GM19351 (cell line): ENCODE data around the gene SLC25A27.
"Not testable (repeated sequence)": the region's sequence is repeated elsewhere in the genome, so short reads cannot be mapped to it uniquely, and the experiment has no call there.

Experiments
- ATAC-seq: cut with Tn5 transposase; IDR thresholded peaks from one replicate; pipeline ENCODE4 v1.9.1; 2021; ENCODE audit warnings: mild to moderate bottlenecking, moderate library complexity; ENCODE audit not compliant: unreplicated experiment

SLC25A27 gene, protein sequence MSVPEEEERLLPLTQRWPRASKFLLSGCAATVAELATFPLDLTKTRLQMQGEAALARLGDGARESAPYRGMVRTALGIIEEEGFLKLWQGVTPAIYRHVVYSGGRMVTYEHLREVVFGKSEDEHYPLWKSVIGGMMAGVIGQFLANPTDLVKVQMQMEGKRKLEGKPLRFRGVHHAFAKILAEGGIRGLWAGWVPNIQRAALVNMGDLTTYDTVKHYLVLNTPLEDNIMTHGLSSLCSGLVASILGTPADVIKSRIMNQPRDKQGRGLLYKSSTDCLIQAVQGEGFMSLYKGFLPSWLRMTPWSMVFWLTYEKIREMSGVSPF

DNA sequence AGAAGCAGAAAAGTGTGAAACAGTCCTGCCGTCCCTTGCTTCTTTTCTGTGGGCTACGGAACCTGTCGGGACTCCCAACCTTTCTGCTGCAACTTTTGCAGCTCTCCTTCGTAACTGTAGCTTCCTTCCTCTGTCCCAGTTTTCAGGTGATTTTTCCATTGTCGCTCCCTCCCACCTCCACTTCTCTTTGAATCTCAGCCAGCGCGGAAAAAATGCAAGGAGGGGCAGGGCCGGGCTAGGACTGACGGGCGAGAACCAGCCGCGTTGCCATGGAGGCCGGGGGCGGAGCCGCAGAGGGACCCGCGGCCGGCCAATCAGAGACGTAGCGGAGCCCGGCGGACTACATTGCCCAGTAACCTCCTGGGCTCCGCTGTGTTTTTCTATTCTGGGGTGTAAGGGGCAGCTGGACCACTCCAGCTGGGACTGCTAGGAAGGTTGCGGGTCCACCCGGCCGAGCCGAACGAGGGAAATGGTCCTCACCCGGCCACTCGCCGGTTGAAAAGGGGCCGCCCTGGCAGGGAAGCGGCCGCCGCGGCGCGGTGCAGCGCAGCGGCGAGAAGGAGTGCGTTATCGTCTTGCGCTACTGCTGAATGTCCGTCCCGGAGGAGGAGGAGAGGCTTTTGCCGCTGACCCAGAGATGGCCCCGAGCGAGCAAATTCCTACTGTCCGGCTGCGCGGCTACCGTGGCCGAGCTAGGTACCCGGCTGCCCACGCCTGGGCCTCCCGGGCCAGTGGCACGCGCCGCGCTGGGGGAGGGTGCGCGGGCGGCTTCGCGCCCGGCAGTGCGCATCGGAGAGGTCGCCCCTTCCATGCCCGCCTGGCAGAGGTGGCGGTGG lies at the start of gene SLC25A27, which contains the start of gene CYP39A1:
Gene SLC25A27 (plus strand): TSS at position 373 of the 836 bp plus-strand sequence. CDS start 218 bp downstream, at position 591.
Gene CYP39A1 (minus strand): TSS at position 216 of the 836 bp plus-strand sequence. CDS start 236 bp downstream, outside the sequence.
- peak; percentile 100 for ATAC-seq

DNA sequence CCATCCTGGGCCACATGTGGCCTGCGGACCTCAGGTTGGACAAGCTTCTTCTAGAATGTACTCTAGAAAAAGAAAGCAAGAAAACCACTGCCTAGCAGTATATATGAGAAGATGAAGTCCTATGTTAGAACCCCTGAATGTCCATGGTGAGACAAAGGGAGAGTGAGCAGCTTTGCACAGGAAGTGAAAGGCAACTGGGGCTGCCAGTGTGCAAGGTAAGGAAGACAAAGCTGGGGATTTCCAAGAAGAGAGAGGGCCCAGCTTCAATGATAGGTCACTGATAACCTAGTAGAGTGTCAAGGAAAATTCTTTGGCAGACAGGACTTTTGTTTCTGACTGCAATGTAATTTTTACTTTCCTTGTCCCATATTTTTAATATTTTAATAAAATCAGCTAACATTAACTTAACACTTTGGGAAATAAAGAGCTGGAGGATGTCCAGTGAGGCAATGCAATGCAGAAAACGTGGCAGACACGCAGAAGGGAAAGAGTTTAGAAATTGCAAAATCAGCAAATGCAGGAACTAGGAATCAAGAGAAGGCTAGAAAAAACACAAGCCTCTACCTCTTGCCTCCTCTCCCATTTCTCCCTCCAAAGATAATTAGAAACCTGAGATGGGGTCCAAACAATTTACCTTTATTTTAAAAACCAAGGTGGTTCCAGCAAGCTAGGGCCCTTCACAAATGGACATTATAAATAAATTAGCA lies 47.5 kb upstream of the SLC25A27 start:
- peak; percentile 84 for ATAC-seq

DNA sequence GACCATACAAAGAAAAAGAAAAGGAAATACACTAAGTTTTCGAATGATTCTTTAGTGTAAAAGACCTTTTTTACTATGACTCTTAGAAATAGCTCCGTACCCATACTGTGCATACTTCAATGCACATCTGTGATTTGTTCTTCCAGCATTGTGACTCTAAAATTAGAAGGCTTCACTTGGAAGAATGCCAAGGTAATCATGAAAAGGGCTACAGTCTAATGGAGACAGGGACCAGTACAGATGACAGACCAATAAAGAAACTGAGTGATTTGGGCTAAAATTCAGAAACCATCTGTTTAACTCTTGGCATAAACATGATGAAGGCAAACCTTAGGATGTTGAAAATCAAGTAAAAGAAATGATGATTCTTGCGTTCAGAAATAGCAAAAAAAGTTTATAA lies 46.4 kb upstream of the SLC25A27 start:
- ATAC-seq: no peak

DNA sequence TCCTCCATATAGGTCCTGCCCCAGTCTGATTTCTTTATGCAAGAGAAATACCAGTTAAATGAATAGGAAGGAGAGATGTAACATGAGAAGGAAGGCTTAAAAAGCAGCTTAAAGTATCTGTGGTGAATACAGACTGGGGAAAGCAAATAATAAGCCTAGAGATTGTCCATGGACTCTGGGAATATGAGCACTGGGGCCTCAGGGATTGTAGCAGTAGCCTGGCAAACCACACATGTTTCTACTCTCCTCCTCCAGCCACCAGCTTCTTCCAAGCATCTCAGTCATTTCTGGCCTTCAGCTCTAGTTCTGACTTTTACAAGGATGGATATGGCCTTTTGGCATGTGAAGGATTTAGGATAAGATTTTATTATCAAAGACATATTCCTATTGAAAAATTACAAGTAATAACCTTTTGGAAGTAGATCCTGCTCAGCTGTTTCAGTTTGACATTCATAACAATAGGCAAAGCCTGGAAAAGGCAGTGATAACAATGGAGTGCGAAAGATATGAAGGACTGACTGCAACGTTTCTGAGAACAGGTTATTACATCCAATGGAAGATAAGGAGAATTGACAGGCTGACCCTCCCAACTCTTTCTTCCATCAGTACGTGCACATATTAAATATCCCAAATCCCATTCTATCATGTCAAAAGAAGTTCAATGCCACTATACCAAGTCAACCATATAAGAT lies 41.8 kb upstream of the SLC25A27 start:
- no peak for ATAC-seq

DNA sequence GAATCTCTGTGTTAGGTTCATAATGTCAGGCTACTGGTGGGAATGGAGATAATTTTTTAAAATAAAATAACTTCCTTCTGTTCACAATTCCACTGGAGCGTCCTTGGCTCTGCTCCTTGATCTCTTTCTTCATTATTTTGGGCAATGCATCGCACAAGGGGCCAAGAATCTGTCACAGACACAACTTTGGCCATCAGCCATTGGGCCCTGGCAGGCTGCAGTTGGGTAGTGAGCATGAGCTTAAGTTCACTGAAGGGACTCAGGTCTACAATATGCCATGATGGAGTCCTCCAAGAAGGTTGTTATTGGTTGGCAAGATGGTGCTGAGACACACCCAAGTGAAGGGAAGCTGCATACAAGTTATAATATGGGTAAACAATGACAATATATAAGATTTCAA lies 40.1 kb upstream of the SLC25A27 start:
- no peak for ATAC-seq

DNA sequence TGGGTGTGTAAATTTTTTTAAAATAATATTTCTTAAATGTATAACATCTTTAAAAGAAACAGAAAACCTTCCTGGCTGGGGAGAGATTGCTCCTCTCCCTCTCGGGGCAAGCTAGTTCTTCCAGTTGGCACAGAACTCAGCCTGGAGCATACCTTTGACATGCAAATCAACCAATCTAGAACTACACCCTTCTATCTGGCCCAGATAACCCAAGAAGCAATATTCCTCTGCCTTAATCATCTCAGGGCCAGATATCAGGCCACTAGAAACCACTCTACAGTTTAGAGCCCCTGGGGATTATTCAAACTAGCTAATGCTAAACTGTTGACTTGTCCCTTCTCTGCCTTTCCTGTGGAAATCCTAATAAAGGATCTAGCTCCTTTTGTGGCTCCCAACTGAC lies 34.0 kb upstream of the SLC25A27 start:
- no peak for ATAC-seq

DNA sequence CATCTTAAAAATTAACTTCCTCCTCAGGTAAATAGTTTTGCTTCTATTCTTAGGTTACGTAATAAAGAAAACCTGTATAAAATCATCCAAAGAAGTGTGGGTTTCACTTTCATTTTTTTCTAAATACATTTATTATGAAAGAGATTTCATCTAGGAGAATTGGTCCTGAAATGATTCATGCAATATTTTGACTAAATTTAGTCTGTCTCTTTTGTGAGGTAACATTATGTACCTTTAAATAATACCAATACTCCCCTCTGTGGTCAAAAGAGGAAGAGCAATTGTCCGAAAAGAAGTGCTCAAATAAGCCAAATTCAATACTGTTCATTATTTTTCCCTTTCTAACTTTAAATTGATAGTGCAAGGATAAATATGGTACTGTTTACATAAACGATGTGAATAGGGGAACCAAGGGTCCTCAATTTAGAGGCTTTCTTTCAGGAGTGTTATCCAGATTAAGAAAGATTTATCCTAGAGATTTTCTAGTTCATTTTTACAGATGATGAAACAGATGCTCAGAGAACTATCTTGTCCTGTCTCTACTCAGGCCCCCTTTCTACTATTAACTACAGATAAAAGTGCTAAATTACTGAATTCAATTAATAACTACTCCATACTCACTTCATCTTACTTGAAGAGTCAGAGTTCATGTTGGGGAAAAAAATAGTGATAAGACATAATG lies 26.4 kb upstream of the SLC25A27 start:
- ATAC-seq: peak; percentile 90

DNA sequence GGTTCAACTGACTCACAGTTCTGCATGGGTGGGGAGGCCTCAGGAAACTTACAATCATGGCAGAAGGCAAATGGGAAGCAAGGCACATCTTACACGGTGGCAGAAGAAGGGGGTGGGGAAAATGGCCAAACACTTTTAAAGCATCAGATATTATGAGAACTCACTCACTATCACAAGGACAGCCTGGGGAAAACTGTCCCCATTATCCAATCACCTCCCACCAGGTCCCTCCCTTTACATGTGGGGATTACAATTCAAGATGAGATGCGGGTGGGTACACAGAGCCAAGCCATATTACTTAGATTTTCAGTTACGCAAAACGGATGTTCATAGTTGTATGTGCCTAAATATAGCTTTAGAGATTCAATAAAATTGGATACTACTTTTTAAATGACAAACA lies 25.8 kb upstream of the SLC25A27 start:
- ATAC-seq: no peak

DNA sequence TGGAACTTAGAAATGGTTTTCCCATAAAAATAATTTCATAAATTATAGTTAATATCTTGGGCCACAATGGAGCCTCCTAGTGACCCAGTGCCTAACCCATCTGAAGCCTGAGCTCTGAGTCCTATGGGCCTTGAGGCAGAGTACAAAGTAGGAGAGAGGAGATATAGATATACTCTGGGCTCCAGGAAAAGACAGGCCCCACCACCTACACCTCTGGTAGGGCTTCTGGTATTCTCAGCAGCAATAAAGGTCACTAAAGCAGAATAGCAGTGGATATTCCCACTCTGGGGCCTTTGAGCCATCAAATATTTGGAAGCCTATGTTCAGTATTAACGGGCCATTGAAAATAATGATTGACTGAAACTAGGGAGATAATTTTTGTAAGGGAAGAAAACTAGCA lies 24.3 kb upstream of the SLC25A27 start:
- ATAC-seq: no peak

DNA sequence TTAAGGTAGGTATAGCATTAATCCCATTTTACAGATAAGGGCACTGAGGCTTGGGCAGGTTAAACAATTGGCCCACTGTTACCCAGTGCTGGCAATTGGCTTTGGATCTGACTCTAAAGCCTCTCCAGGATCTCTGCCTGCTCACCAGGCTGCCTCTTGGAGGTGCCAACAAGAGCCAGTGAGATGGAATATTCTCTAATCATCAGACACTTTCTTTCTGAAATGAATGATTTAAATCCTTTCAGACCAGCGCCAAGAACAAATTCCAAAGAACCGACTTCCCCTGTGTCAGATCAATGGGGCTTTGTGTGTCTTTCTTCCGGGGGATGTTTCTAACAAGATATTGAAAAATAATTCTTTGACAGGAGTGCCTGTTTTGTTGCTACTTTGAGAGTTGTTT lies 23.8 kb upstream of the SLC25A27 start:
- ATAC-seq: no peak

DNA sequence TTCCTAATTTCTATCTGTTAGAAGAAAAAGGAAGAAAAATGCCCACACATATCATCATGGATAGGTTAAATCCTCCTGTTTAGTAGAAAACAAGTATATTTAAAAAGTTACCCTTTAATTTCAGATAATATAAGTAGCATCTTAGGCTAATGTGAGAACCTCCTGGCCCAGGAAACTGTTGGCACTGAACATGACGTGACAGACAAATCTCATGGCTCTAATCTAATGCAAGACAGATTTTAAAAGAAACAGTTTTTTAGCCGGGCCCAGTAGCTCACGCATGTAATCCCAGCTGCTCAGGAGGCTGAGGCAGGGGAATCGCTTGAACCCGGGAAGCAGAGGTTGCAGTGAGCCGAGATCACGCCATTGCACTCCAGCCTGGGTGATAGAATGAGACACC lies 23.1 kb upstream of the SLC25A27 start:
- ATAC-seq: no peak

DNA sequence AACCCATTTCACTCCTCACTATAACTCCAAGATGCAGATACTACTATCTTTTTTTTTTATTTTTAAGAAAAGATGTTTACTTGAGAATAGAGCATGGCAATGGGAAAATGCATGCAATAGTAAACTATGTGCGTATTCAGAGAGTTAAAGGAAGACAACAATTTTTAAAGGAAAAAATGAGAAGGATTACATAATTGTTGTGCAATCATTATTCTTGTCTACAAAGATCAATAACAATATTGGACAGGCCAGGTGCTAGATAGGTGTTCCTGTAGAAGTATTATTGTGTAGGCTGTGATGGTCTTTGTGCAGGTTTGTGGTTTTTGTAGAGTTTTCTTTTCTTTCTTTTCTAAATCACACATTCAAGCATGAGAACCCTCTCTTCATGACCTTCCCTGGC lies 20.7 kb upstream of the SLC25A27 start:
- no peak for ATAC-seq

DNA sequence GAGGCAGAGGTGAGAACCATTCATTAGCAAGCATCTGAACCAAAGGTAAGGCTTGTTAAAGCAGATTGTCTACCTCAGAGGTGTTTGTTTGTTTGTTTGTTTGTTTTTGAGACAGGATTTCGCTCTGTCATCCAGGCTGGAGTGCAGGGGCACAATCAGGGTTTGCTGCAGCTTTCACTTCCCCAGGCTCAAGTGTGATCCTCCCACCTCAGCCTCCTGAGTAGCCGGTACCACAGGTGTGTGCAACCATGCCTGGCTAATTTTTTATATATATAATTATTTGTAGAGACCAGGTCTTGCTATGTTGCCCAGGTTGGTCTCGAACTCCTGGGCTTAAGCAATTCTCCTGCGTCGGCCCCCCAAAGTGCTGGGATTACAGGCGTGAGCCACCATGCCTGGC lies 17.3 kb upstream of the SLC25A27 start:
- no peak for ATAC-seq

DNA sequence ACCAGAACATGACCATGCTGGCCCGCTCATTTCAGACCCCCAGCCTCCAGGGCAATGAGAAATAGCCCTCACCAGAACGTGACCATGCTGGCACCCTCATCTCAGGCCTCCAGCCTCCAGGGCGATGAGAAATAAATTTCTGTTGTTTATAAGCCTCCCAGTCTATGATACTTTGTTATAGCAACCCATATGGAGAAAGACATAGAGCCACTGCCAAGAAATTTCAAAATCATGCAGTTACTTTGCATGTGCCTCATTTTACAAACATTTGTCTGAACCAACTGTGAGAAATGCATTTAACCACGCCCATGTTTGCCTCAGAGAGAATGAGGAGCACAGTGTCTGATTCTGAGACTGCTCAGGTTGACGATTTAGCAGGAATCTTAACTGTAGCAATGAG lies 15.6 kb upstream of the SLC25A27 start:
- ATAC-seq: no peak

DNA sequence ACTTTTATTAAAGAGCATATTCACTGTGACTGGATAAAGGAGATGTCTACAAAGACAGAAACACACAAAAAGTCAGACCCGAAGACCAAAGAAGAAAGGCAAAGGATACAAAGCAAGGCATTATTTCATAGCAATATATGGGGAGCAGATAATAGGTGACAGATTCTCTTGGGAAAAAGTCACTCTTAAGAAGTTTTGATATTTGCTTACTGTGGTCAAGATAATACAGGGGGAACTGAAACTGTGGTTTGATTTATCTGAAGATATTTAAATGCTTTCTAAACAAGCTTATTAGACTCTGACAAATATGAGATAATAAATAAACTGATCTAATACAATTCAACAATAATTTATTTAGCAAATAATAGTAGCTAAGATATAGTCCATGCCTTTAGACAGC lies 14.8 kb upstream of the SLC25A27 start:
- ATAC-seq: no peak

DNA sequence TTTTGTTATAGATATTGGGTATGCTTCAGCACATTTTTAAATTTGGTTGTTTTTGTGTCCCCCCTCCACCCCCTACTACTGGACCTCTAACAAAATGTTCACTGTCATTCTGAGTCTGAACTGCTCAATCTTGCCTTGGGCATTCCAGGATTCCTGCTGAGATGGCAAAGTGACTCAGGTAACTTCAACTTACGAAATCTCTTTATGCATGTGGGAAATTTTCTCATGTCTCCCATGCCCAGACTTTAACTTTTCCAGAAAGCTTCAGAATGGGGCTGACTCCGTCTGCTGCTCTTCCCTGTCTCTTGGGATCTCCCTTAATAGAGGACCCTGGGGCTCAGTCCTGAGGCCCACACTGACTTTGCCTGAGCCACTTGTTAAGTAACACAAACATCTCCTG lies 14.1 kb upstream of the SLC25A27 start:
- ATAC-seq: no peak

DNA sequence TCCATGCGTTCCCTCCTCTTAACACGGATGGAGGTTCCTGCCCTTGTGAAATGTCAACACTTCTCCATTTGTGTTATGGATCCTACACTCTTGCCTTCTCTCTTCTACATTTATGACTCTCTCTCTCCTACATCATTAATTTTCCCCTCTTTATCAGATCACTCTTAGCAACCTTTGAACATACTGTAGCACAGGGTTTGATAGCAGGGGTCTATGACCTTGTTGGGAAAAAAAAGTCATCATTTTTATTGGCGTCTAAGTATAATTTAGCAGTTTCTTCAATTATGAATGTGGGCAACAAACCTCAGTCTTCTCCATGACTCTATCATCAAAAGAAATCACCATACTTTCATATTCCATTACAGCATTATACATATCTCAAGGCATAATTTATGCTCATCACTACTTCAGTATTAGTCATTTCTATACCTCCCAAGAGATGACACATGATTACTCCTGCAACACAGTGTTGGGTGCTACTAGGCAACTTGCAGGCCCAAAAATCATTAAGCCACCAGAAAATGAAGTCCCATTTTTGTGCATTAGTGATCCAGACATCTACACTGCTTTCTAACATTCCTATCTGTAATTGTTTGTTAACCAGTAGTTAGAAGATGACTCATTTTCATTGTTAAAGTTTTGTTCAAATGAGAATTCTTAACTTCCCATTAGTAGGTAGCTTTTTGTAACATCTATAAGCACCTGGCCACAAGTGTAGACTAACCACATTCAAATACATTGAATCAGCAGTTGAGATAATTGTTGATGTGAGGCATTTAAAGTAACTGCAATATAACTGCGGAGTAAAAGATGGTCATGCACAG lies 9.6 kb upstream of the SLC25A27 start:
- no peak for ATAC-seq

DNA sequence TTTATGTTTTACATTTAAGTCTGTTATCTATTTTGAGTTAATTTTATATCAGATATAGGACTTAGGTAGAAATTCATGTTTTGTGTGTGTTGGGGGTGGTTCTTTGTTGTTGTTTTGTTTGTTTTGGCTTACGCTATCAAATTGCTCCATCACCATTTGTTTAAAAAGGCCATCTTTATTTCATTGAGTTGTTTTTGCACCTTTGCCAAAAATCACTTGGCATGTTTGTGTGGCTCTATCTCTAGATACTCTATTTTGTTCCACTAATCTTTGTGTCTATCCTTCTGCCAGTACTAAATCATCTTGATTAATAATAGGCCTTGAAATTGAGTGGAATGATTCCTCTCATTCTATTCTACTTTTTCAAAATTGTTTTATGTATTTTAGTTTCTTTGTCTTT lies 7.5 kb upstream of the SLC25A27 start:
- ATAC-seq: no peak

DNA sequence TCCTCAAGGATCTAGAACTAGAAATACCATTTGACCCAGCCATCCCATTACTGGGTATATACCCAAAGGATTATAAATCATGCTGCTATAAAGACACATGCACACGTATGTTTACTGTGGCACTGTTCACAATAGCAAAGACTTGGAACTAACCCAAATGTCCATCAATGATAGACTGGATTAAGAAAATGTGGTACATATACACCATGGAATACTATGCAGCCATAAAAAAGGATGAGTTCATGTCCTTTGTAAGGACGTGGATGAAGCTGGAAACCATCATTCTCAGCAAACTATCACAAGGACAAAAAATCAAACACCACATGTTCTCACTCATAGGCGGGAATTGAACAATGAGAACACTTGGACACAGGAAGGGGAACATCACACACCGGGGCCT lies 4.7 kb upstream of the SLC25A27 start:
- not testable (repeated sequence) for ATAC-seq
